ENCODE measurements around the gene EFCC1. TPM values are rescaled to one million over a fixed set of nuclear protein-coding genes. Genes with fewer than 3 reads are reported as not detected.
A peak's percentile ranks its signal among the peaks of the same experiment; 100 is the strongest.

Gene EFCC1
- total RNA-seq, 2 experiments from 2014 or later = 0.13 to 0.21 TPM

DNA sequence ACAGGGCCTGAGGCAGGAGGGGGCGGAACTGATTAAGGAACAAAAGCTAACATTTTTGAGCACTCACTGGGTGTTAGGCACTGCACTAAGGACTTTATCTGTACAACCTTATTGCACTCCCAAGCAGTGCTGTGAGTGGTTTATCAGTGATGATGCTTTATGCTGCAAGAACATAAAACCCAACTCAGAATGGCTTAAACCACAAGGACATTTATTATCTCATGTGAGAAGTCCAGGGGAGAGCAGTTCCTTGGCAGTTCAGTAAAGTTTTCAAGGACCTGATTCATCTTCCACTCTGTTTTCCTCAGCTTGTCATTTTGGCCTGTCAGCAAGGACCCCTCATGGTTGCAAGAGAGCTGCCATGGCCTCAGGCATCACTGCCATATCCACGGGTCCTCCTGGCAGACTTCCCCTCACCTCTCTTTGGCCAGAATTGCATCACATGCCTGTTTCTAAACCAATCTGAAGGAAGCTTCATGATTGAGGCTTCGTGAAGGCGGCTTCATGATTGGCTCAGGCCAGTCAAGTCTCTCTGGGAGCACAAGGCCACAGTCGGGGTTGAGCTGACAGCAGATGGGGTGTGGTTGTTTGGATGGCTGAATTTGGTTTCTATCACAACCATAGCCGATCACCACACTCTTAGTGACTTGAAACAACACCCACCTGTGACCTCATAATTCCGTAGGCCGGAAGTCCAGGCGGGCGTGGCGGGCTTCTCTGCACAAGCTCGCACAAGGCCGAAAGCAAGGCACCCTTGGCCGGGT is 15.8 kb downstream of the EFCC1 start:
- Mint-ChIP-seq H3K9me3 (ENCODE audit: insufficient read depth) (no peaks in the 10 kb centered on the region), H3K36me3 (ENCODE audit: low read depth) (no peaks in the 10 kb centered on the region), H3K27me3 (ENCODE audit: low read depth) (no peaks in the 10 kb centered on the region), H3K4me1 (ENCODE audit: low read depth) (peaks cover 40% of the 10 kb centered on the region), H3K4me3 (peak overlapping the region; percentile 66), H3K27ac (peak overlapping the region; percentile 91)
- DNase-seq (peak; percentile 33), ATAC-seq (peak; percentile 12)
- ChIA-PET CTCF (interaction anchor here (0.6 to 7.0 kb wide), 29 partner anchors 10 to 399 kb away, joined by 3 to 117 read pairs (median 5); partner anchors contain the start of genes ACAD9, CFAP92, COPG1 and EFCC1), POLR2A (interaction anchor here (0.5 to 4.7 kb wide), 17 partner anchors 9 to 299 kb away, joined by 3 to 66 read pairs (median 8); partner anchors contain the start of genes CFAP92, CNBP and RAB43)

GRCh38 chr3:129017484-129017899 is 16.4 kb downstream of the EFCC1 start:
- H3K9me3 Mint-ChIP-seq (ENCODE audit: insufficient read depth) = no peaks in the 10 kb centered on the region
- DNase-seq (no peak), ATAC-seq (no peak)
- CTCF ChIA-PET = interaction anchor here (0.6 to 7.0 kb wide), 17 partner anchors 9 to 337 kb away, joined by 3 to 117 read pairs (median 14); partner anchors contain the start of genes CFAP92, COPG1, EFCC1 and RAB43
- peak overlapping the region; percentile 73 for H3K27ac Mint-ChIP-seq
- H3K4me1 Mint-ChIP-seq (ENCODE audit: low read depth) = peaks cover 45% of the 10 kb centered on the region
- no peaks in the 10 kb centered on the region for H3K27me3 Mint-ChIP-seq (ENCODE audit: low read depth)
- H3K36me3 Mint-ChIP-seq (ENCODE audit: low read depth) = no peaks in the 10 kb centered on the region
- no peak overlapping the region for H3K4me3 Mint-ChIP-seq
- POLR2A ChIA-PET = interaction anchor here (0.9 to 4.7 kb wide), 8 partner anchors 9 to 299 kb away, joined by 3 to 66 read pairs (median 16); partner anchors contain the start of gene RAB43

- peaks cover 51% of the 10 kb centered on the region for H3K4me1 Mint-ChIP-seq (ENCODE audit: low read depth)
- H3K27me3 Mint-ChIP-seq (ENCODE audit: low read depth) = no peaks in the 10 kb centered on the region
- no peaks in the 10 kb centered on the region for H3K9me3 Mint-ChIP-seq (ENCODE audit: insufficient read depth)
- H3K4me3 Mint-ChIP-seq = no peak overlapping the region
- ChIA-PET POLR2A (interaction anchor here (0.9 to 4.7 kb wide), 2 partner anchors 8 to 51 kb away, joined by 4 to 66 read pairs; no protein-coding TSS in a partner anchor), CTCF (interaction anchor here (0.9 to 7.0 kb wide), 5 partner anchors 8 to 228 kb away, joined by 3 to 117 read pairs (median 103); no protein-coding TSS in a partner anchor)
- no peaks in the 10 kb centered on the region for H3K36me3 Mint-ChIP-seq (ENCODE audit: low read depth)
- DNase-seq (no peak), ATAC-seq (no peak)
- no peak overlapping the region for H3K27ac Mint-ChIP-seq
Measured at GRCh38 chr3:129018271-129018670, 17.2 kb downstream of the EFCC1 start.

GRCh38 chr3:129018751-129019150 is 17.6 kb downstream of the EFCC1 start:
- Mint-ChIP-seq H3K36me3 (ENCODE audit: low read depth) (no peaks in the 10 kb centered on the region), H3K4me1 (ENCODE audit: low read depth) (peaks cover 51% of the 10 kb centered on the region), H3K27me3 (ENCODE audit: low read depth) (no peaks in the 10 kb centered on the region), H3K27ac (no peak overlapping the region), H3K4me3 (no peak overlapping the region), H3K9me3 (ENCODE audit: insufficient read depth) (no peaks in the 10 kb centered on the region)
- ChIA-PET CTCF (interaction anchor here (0.9 to 7.0 kb wide), 5 partner anchors 8 to 47 kb away, joined by 3 to 117 read pairs (median 103); no protein-coding TSS in a partner anchor), POLR2A (interaction anchor here (4.7 kb wide), 1 partner anchor 8 kb away, joined by 66 read pairs; no protein-coding TSS in a partner anchor)
- DNase-seq (no peak), ATAC-seq (no peak)

GRCh38 chr3:129019266-129019665 is 18.2 kb downstream of the EFCC1 start:
- POLR2A ChIA-PET = no interaction called here
- no peak for ATAC-seq
- no peaks in the 10 kb centered on the region for H3K27me3 Mint-ChIP-seq (ENCODE audit: low read depth)

DNA sequence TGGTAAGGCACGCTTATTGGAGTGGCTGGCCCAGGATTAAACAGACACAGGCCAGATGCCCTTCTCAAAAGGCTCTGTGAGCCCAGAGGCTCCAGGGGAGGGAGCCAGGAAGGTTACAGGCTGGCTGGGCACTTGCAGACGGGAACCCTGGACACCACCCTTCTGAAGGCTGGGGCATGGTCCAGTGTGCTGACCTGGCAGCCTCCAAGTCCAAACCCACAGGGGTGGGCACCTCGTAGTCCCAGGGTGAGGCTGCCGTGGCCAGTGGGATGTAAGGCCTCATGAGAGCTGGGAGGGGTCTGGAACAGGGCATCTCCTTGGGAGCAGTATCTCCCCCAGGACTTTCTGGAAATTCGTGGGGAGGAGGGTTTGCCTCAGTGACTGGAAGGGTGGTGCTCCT is 19.6 kb downstream of the EFCC1 start:
- no peak for DNase-seq
- H3K4me3 Mint-ChIP-seq = no peak overlapping the region
- no peak for ATAC-seq

More at GRCh38 chr3:129019266-129019665, 18.2 kb downstream of the EFCC1 start:
- Mint-ChIP-seq H3K4me3 (no peak overlapping the region), H3K27ac (no peak overlapping the region), H3K9me3 (ENCODE audit: insufficient read depth) (no peaks in the 10 kb centered on the region), H3K4me1 (ENCODE audit: low read depth) (peaks cover 51% of the 10 kb centered on the region), H3K36me3 (ENCODE audit: low read depth) (no peaks in the 10 kb centered on the region)
- no peak for DNase-seq
- CTCF ChIA-PET = interaction anchor here (0.9 to 5.6 kb wide), 4 partner anchors 11 to 47 kb away, joined by 3 to 115 read pairs (median 4); no protein-coding TSS in a partner anchor

GRCh38 chr3:129021140-129021551 is 20.0 kb downstream of the EFCC1 start:
- ChIA-PET CTCF (interaction anchor here (1.5 to 3.0 kb wide), 2 partner anchors 32 to 51 kb away, joined by 5 to 9 read pairs; no protein-coding TSS in a partner anchor), POLR2A (no interaction called here)
- no peaks in the 10 kb centered on the region for H3K36me3 Mint-ChIP-seq (ENCODE audit: low read depth)
- ATAC-seq (no peak), DNase-seq (no peak)
- H3K4me1 Mint-ChIP-seq (ENCODE audit: low read depth) = peaks cover 42% of the 10 kb centered on the region
- no peak overlapping the region for H3K4me3 Mint-ChIP-seq
- H3K9me3 Mint-ChIP-seq (ENCODE audit: insufficient read depth) = no peaks in the 10 kb centered on the region
- no peak overlapping the region for H3K27ac Mint-ChIP-seq
- H3K27me3 Mint-ChIP-seq (ENCODE audit: low read depth) = no peaks in the 10 kb centered on the region

More for the DNA sequence above, 19.6 kb downstream of the EFCC1 start:
- no peaks in the 10 kb centered on the region for H3K9me3 Mint-ChIP-seq (ENCODE audit: insufficient read depth)
- no peaks in the 10 kb centered on the region for H3K27me3 Mint-ChIP-seq (ENCODE audit: low read depth)
- H3K27ac Mint-ChIP-seq = no peak overlapping the region
- H3K36me3 Mint-ChIP-seq (ENCODE audit: low read depth) = no peaks in the 10 kb centered on the region
- peaks cover 42% of the 10 kb centered on the region for H3K4me1 Mint-ChIP-seq (ENCODE audit: low read depth)
- ChIA-PET CTCF (interaction anchor here (1.2 to 3.0 kb wide), 3 partner anchors 14 to 50 kb away, joined by 4 to 9 read pairs (median 5); no protein-coding TSS in a partner anchor), POLR2A (no interaction called here)

GRCh38 chr3:129022114-129023007 is 21.3 kb downstream of the EFCC1 start:
- H3K9me3 Mint-ChIP-seq (ENCODE audit: insufficient read depth) = no peaks in the 10 kb centered on the region
- CTCF ChIA-PET = interaction anchor here (0.6 to 3.0 kb wide), 5 partner anchors 9 to 52 kb away, joined by 3 to 9 read pairs (median 5); no protein-coding TSS in a partner anchor
- no peaks in the 10 kb centered on the region for H3K27me3 Mint-ChIP-seq (ENCODE audit: low read depth)
- peaks cover 39% of the 10 kb centered on the region for H3K4me1 Mint-ChIP-seq (ENCODE audit: low read depth)
- DNase-seq (no peak), ATAC-seq (no peak)
- POLR2A ChIA-PET = no interaction called here
- H3K4me3 Mint-ChIP-seq = no peak overlapping the region
- peak overlapping the region; percentile 20 for H3K27ac Mint-ChIP-seq
- no peaks in the 10 kb centered on the region for H3K36me3 Mint-ChIP-seq (ENCODE audit: low read depth)

DNA sequence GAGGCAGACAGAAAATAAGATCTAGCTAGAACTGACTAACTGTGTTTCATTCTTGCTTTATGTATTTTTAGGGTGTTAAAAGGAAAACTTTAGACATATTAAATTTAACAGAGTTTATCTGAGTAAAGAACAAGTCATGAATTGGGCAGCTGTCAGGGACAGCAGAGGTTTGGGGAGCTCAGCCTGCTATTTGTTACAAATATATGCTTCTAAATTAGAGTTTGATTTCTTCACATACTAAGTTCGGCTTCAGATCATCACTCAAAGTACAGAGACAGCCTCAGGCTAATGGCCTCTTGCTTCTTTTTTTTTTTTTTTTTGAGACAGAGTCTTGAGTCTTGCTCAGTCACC is 21.9 kb downstream of the EFCC1 start:
- Mint-ChIP-seq H3K27me3 (ENCODE audit: low read depth) (no peaks in the 10 kb centered on the region), H3K4me3 (no peak overlapping the region), H3K27ac (no peak overlapping the region), H3K9me3 (ENCODE audit: insufficient read depth) (no peaks in the 10 kb centered on the region), H3K36me3 (ENCODE audit: low read depth) (no peaks in the 10 kb centered on the region), H3K4me1 (ENCODE audit: low read depth) (peaks cover 33% of the 10 kb centered on the region)
- DNase-seq (no peak), ATAC-seq (no peak)
- ChIA-PET POLR2A (no interaction called here), CTCF (interaction anchor here (0.6 to 3.0 kb wide), 3 partner anchors 11 to 53 kb away, joined by 3 to 9 read pairs (median 7); no protein-coding TSS in a partner anchor)

GRCh38 chr3:129023909-129024308 is 22.8 kb downstream of the EFCC1 start:
- Mint-ChIP-seq H3K27ac (no peak overlapping the region), H3K4me1 (ENCODE audit: low read depth) (peaks cover 33% of the 10 kb centered on the region), H3K27me3 (ENCODE audit: low read depth) (no peaks in the 10 kb centered on the region), H3K9me3 (ENCODE audit: insufficient read depth) (no peaks in the 10 kb centered on the region), H3K4me3 (no peak overlapping the region), H3K36me3 (ENCODE audit: low read depth) (no peaks in the 10 kb centered on the region)
- DNase-seq (no peak), ATAC-seq (no peak)
- ChIA-PET POLR2A (no interaction called here), CTCF (interaction anchor here (1.4 kb wide), 1 partner anchor 25 kb away, joined by 7 read pairs; no protein-coding TSS in a partner anchor)

GRCh38 chr3:129025108-129025507 is 24.0 kb downstream of the EFCC1 start:
- Mint-ChIP-seq H3K27ac (peak overlapping the region; percentile 13), H3K9me3 (ENCODE audit: insufficient read depth) (no peaks in the 10 kb centered on the region), H3K4me3 (no peak overlapping the region), H3K4me1 (ENCODE audit: low read depth) (peaks cover 33% of the 10 kb centered on the region), H3K27me3 (ENCODE audit: low read depth) (peaks cover 2% of the 10 kb centered on the region), H3K36me3 (ENCODE audit: low read depth) (no peaks in the 10 kb centered on the region)
- ChIA-PET POLR2A (interaction anchor here (3.8 kb wide), 1 partner anchor 9 kb away, joined by 66 read pairs; no protein-coding TSS in a partner anchor), CTCF (interaction anchor here (0.8 to 4.6 kb wide), 6 partner anchors 9 to 300 kb away, joined by 3 to 117 read pairs (median 26); partner anchors contain the start of gene CFAP92)
- ATAC-seq (no peak), DNase-seq (no peak)
